C4-2B (cell line): ENCODE data around the gene THAP5.

ENCODE experiments used
- CTCF ChIP-seq: fragments of 450-650 bp; conservative IDR thresholded peaks from 2 replicates; pipeline ENCODE4 v1.5.1; 2017; ENCODE audit warnings: mild to moderate bottlenecking
- ZFX ChIP-seq: fragments of 450-650 bp; IDR thresholded peaks from 2 replicates; pipeline ENCODE4 v1.6.1; 2017

GRCh38 chr7:108596560-108596959 is 27.1 kb upstream of the THAP5 start:
- TF ChIP-seq CTCF (no peak), ZFX (no peak)
